Heart right ventricle (tissue), 16 donors: ENCODE data around the gene ATL1. TPM values are rescaled to one million over a fixed set of nuclear protein-coding genes. Genes with fewer than 3 reads are reported as not detected.

Experiments used
- ATAC-seq, 8 donors: fragments of 200-7000 bp; cut with Tn5 transposase; one replicate each; pipeline ENCODE4 v1.9.1; 2020; ENCODE audit warnings: mild to moderate bottlenecking in 8 of 8, moderate library complexity in 8 of 8, moderate number of reproducible peaks in 1 of 8
- DNase-seq, 2 donors: peaks; one replicate each; pipeline ENCODE4 v3.0.0-alpha.2; 2020
- H3K27ac ChIP-seq, 10 donors: fragments of 200-600 bp; sonication (generic) in 2 of 10; one replicate each; pipeline versions ENCODE4 v1.5.0 to v1.8.0; 2020 to 2022; ENCODE audit warnings: mild to moderate bottlenecking in 3 of 10
- H3K27me3 ChIP-seq, 7 donors: fragments of 200-600 bp; one replicate each; pipeline ENCODE4 v1.8.0; 2021 to 2022; ENCODE audit warnings: mild to moderate bottlenecking in 2 of 7
- H3K36me3 ChIP-seq, 9 donors: fragments of 200-600 bp; sonication (generic) in 1 of 9; one replicate each; pipeline versions ENCODE4 v1.5.0 to v1.8.0; 2020 to 2022; ENCODE audit warnings: mild to moderate bottlenecking in 2 of 9
- H3K4me1 ChIP-seq, 9 donors: fragments of 200-600 bp; sonication (generic) in 1 of 9; one replicate each; pipeline versions ENCODE4 v1.5.0 to v1.8.0; 2020 to 2022; ENCODE audit warnings: mild to moderate bottlenecking in 4 of 9
- H3K4me3 ChIP-seq, 10 donors: fragments of 200-600 bp; sonication (generic) in 2 of 10; one replicate each; pipeline versions ENCODE4 v1.5.0 to v1.8.0; 2020 to 2022; ENCODE audit warnings: mild to moderate bottlenecking in 7 of 10, moderate library complexity in 2 of 10
- H3K9me3 ChIP-seq, 11 donors: fragments of 200-600 bp in 10 of 11; sonication (generic) in 2 of 11; one replicate each; pipeline versions ENCODE4 v1.5.0 to v1.8.0; 2013 to 2022; ENCODE audit warnings: mild to moderate bottlenecking in 2 of 11, control low read depth in 1 of 11, moderate library complexity in 1 of 11
- WGBS, 2 donors: extraction: QIAGEN DNeasy Blood & Tissue Kit; methylation state at CpG; one replicate each; pipeline ENCODE4 v1.1.7; 2013; ENCODE audit warnings: inconsistent platforms in 1 of 2; 5-methylcytosine and 5-hydroxymethylcytosine counted together
- intact Hi-C, 10 donors: fragments of 100-400 bp; cut with DNase I; formaldehyde crosslinking; loops; one replicate each; pipeline versions ENCODE4 v1.11.1 to v1.14.2; 2022
- polyA plus RNA-seq, 2 donors: library from polyadenylated mRNA; stranded (reverse); fragments of 200-250 nt; gene quantifications; one replicate each; pipeline ENCODE4 v1.2.3, GENCODE V29; 2013
- total RNA-seq, 10 donors: library from RNA; stranded (reverse); fragmentation: NEBNext Ultra II Directional in 3 of 10; extraction: Animal tissue kit (Norgen Biotek cat#: 25700) in 3 of 10; gene quantifications; one replicate each; pipeline versions ENCODE4 v1.2.1 to v1.2.4, GENCODE V29; 2021 to 2023
- TF ChIP-seq, protein P1 (sequence below), 9 donors: fragments of 200-600 bp; sonication (generic) in 2 of 9; IDR thresholded peaks; one replicate each; pipeline versions ENCODE4 v1.5.0 to v1.8.0; 2021 to 2022; ENCODE audit warnings: antibody characterized with exemption in 9 of 9, mild to moderate bottlenecking in 5 of 9, moderate library complexity in 1 of 9
- donor health status: Arrhythmogenic right ventricular cardiomyopathy.
- donor health status: ischemic (EF 13 %, LVEDD 7.1; RV severe dilation, severe dysfunction).
- donor health status: healthy with polysubstance abuse.
- donor health status: DM: no; HTN: yes; CAD: no.
- donor health status: DM: no; HTN: no; CAD: no.
- donor health status: ischemic (EF 25% LVEDD 6.9; RV normal size, moderate dysfunction).
- donor health status: ischemic (EF 25% LVEDD 5.7; RV mildly dilated, moderate dysfunction).
- donor health status: healthy.
- donor health status: DM: yes; HTN: yes; CAD: no.
- donor health status: Ischemic cardiomyopathy.
- donor health status: ischemic (EF 35%, LVEDD 5.7; RV mildly dilated, moderate dysfunction).
- donor health status: nonischemic (EF 11% LVEDD 7.7; RV severe dilation, severe dysfunction).
- donor health status: DM: yes; HTN: yes; CAD: no.
- donor health status: PGD.
- donor health status: ischemic (EF 29% LVEDD 5.4; RV normal size, mild dysfunction).
- donor health status: nonischemic (EF 23%, LVEDD 6.1; RV moderate dilation, normal function).

ATL1 gene
- total and polyA plus RNA-seq, 12 donors: 0.42 to 2.0 (median 0.86) TPM

DNA sequence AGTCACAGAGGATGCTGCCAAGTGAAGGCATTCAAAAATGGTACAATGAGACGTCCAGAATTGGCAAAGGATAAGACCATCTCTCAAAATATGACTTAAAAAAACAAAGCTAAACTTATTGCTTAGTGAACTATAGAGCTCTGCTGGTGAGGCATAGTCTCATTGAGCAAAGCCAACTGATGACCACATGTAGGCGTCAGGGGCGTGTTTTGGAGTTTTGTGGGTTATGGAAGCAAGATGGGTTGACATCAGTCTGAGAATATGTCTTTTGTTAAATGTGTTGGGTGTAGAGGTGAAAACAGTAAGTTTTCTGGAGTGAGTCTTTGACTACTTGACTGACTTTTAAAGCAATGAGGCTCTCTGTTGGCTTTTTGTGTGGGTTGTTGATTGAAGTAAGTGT lies 47.2 kb downstream of the ATL1 start:
- Histone ChIP-seq H3K4me1 (peaks cover 0 to 8% (median 0%) of the 10 kb centered on the region in 9 donors), H3K9me3 (peaks cover 0 to 5% (median 0%) of the 10 kb centered on the region in 11 donors), H3K27me3 (no peaks in the 10 kb centered on the region), H3K36me3 (no peaks in the 10 kb centered on the region), H3K27ac (no peak overlapping the region), H3K4me3 (no peak overlapping the region)
- TF ChIP-seq, protein P1, sequence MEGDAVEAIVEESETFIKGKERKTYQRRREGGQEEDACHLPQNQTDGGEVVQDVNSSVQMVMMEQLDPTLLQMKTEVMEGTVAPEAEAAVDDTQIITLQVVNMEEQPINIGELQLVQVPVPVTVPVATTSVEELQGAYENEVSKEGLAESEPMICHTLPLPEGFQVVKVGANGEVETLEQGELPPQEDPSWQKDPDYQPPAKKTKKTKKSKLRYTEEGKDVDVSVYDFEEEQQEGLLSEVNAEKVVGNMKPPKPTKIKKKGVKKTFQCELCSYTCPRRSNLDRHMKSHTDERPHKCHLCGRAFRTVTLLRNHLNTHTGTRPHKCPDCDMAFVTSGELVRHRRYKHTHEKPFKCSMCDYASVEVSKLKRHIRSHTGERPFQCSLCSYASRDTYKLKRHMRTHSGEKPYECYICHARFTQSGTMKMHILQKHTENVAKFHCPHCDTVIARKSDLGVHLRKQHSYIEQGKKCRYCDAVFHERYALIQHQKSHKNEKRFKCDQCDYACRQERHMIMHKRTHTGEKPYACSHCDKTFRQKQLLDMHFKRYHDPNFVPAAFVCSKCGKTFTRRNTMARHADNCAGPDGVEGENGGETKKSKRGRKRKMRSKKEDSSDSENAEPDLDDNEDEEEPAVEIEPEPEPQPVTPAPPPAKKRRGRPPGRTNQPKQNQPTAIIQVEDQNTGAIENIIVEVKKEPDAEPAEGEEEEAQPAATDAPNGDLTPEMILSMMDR (IDR thresholded peaks at IDR 0.05): no peak
- WGBS, 2 donors: 90 to 94% methylated on average over 3 of the region's 3 CpGs
- intact Hi-C loops: loop anchor here in 7 of 10 donors (5.0 to 10.0 kb wide), 4 partner anchors 75 to 258 kb away; no protein-coding TSS in a partner anchor
- DNase-seq (no peak), ATAC-seq (no peak)

DNA sequence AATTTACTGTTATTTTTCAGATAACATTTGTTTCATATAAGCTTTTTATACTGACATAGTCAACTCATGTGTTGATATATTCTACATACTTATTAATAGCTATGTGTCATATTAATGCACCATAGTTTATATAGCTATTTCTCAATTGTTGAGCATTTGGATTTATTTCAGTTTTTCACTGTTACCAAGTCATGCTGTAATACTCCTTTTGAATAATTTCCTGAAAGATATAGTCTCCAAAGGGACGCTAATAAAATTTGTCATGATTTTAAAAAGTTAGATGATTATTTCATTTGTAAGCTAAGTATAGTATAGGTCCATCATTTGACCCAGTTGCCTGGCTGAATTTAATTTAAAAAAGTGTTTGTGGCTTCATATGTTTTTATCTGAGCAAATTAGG lies 47.8 kb downstream of the ATL1 start:
- no peak overlapping the region for H3K27ac ChIP-seq
- WGBS, 2 donors: 86 to 89% methylated on average over 1 of the region's 1 CpG
- ATAC-seq: no peak
- H3K4me3 ChIP-seq: no peak overlapping the region
- peaks cover 0 to 5% (median 0%) of the 10 kb centered on the region in 11 donors for H3K9me3 ChIP-seq
- no peaks in the 10 kb centered on the region for H3K27me3 ChIP-seq
- peaks cover 0 to 8% (median 0%) of the 10 kb centered on the region in 9 donors for H3K4me1 ChIP-seq
- intact Hi-C loops: loop anchor here in 7 of 10 donors (5.0 to 10.0 kb wide), 4 partner anchors 75 to 257 kb away; no protein-coding TSS in a partner anchor
- TF ChIP-seq, protein P1 (IDR thresholded peaks at IDR 0.05): no peak
- DNase-seq: no peak
- H3K36me3 ChIP-seq: no peaks in the 10 kb centered on the region

DNA sequence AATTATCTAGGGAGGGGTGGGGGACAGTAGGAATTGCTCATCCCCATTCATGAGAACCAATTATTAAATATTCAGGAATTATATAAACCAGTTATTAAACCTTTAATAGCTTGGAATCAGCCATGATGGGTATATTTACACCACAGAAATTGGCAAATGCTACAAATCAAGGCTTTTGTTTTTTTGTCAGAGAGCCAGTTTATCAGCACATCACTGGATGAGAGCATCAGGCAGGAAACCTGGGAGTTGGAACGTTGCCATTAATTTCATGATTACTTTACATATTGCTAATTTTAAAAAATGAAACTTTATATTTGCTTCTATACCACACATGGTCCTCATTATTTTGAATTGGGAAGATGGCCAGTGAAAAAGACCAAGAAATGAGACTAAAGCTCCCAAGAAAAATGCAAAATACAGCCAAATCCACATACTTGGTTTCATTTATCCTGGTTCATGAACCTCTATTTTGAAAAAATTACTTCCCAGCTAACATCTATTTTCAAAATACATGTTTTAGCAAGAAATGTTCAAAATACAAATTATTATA lies 48.4 kb downstream of the ATL1 start:
- H3K4me1 ChIP-seq: peaks cover 0 to 8% (median 0%) of the 10 kb centered on the region in 9 donors
- no peak for DNase-seq

DNA sequence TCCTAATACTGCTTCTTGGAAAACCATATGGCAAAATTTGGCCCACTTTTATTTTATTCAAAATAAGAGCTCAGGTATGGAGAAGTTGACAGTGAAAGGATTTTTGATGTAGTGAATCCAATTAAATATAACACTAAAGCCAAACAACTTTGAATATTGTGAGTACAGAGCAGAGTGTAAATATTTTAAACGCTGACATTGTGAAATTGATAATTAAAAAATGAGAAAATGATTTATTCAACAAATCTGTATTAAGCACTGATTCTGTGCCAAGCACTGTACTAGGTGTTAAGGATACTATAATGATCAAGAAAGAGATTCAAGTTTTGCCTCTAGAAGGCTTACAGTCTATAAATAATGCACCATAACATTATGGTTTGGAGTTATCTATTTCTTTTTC lies 50.5 kb downstream of the ATL1 start:
- DNase-seq (no peak), ATAC-seq (no peak)
- H3K27ac ChIP-seq: no peak overlapping the region
- intact Hi-C loops: no loop called here
- WGBS, 2 donors: 93 to 94% methylated on average over 1 of the region's 1 CpG
- H3K4me3 ChIP-seq: no peak overlapping the region
- TF ChIP-seq, protein P1 (IDR thresholded peaks at IDR 0.05): no peak
- H3K9me3 ChIP-seq: peaks cover 0 to 5% (median 0%) of the 10 kb centered on the region in 11 donors
- peaks cover 0 to 8% (median 0%) of the 10 kb centered on the region in 9 donors for H3K4me1 ChIP-seq
- peaks cover 0 to 5% (median 0%) of the 10 kb centered on the region in 9 donors for H3K36me3 ChIP-seq
- no peaks in the 10 kb centered on the region for H3K27me3 ChIP-seq

More for the DNA sequence above, 48.4 kb downstream of the ATL1 start:
- H3K4me3 ChIP-seq: no peak overlapping the region
- peaks cover 0 to 5% (median 0%) of the 10 kb centered on the region in 11 donors for H3K9me3 ChIP-seq
- H3K27ac ChIP-seq: no peak overlapping the region
- TF ChIP-seq, protein P1 (IDR thresholded peaks at IDR 0.05): no peak
- no peaks in the 10 kb centered on the region for H3K36me3 ChIP-seq
- no peaks in the 10 kb centered on the region for H3K27me3 ChIP-seq
- intact Hi-C loops: loop anchor here in 7 of 10 donors (5.0 to 10.0 kb wide), 4 partner anchors 74 to 256 kb away; no protein-coding TSS in a partner anchor
- WGBS, 2 donors: 48 to 60% methylated on average over 1 of the region's 1 CpG
- ATAC-seq: no peak
